NCI-H774 (cell line): ENCODE results near the gene ERC1.

Experiments used
- DNase-seq: peaks from one replicate; lab custom pipeline; 2025; lab: John Stamatoyannopoulos, UW

ERC1 gene

DNA sequence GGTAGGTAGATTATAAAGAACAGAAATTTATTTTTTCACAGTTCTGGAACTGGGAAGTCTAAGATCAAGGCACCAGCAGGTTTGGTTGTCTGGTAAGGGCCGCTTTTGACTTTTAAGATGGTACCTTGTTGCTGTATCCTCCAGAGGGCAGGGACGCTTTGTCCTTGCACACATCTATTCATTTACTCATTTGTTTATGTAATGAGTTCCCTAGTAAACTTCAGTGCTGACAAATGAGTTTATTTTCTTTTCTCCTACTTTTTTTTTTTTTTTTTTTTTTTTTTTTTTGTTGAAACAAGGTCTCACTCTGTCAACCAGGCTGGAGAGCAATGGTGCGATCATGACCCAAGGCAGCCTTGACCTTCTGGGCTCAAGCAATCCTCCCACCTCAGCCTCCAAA lies 407.6 kb downstream of the ERC1 start:
- DNase-seq: no peak

DNA sequence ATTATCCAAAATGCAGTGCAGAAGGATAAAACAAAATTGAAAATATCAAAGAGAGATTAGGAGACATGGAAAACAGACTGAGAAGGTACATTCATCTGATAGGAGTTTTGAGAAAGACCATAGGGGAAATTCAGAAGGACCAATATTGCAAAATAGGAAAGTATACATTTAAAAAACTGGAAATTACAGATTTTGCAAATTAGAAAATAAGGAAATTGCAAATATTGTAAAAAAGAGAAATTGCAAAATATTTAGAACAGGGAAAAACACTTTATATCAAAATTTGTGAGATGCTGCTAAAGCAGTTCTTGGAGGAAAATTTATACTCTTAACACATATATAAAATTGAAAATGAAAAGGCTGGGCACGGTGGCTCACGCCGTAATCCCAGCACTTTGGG lies 410.9 kb downstream of the ERC1 start:
- DNase-seq: no peak

DNA sequence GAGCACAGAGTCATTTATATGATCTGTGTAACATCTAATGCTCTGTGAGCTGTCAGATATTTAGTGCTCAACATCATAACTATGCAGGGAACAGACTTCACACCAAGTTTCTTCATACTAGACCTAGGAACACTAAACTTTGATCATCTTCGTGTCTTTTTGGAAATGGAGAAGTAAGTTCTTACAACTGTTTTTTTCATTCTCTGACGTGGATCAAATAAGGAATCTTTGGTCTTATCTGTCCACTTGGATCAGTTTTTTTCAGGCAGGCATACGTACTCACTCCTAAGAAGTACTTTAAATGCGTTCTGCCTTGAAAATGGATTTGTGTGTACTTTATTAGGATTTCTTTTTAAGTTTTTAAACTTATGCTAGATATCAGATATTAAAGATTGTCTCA lies 412.4 kb downstream of the ERC1 start:
- DNase-seq: no peak

DNA sequence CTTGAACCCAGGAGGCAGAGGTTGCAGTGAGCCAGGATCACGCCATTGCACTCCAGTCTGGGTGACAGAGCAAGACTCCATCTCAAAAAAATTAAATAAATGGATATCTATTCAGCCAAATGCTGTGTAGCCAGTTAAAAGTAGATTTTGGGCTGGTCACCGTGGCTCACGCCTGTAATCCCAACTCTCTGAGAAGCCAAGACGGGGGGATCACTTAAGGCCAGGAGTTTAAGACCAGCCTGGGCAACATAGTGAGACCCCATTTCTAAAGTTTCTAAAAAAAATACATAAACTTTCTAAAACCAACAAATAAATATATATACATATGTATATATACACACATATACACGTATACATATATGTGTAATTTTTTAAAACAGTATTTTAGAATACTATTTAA lies 414.6 kb downstream of the ERC1 start:
- no peak for DNase-seq

GRCh38 chr12:1410794-1411193 lies 419.8 kb downstream of the ERC1 start:
- DNase-seq: no peak

- no peak for DNase-seq
Observed at GRCh38 chr12:1413930-1414329, 422.9 kb downstream of the ERC1 start.

DNA sequence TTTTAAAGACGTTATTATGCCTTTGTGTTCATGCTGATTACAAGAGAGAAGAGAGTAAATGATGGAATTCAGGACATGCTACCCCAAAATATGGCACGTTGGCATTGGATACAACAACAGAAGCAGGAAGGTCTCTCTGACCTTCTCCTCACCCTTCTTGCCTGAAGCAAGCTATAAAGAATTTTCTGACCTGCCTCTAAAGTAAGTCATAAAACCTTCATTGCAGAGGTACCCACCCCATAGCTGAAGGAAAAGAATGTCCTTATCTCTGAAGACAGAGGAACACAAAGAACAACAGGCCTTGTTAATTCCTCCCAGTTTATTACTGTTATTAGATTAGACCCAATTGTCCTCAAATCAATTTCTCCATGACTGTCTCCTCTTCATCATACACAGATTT lies 427.1 kb downstream of the ERC1 start:
- DNase-seq: no peak

- DNase-seq: no peak
Observed at GRCh38 chr12:1419849-1420371, 428.9 kb downstream of the ERC1 start.

DNA sequence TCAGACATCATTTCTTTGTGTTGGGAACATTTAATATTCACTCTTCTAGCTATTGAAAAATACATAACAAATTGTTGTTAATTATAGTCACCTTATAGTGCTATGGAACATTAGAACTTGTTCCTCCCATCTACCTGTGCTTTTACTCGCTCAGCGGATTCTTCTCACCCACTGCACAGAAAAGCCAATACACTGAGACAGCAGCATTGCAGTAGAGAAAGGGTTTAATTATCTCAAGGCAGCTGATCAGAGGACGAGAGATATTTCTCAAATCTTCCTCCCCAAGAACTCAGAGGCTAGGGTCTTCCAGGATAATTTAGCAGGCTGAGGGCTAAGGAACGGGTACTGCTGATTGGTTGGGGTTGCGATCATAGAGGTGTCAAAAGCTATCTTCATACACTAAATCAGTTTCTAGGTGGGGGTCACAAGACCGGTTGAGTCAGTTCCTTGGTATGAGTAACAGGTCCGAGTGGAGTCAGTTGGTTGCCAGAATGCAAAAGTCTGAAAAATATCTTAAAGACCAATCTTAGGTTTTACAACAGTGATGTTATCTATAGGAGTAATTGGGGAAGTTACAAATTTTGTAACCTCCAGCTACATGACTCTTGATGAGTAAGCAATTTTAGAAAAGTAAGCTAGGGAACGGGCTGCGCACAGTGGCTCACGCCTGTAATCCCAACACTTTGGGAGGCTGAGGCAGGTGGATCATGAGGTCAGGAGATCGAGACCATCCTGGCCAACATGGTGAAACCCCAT lies 430.2 kb downstream of the ERC1 start:
- no peak for DNase-seq

DNA sequence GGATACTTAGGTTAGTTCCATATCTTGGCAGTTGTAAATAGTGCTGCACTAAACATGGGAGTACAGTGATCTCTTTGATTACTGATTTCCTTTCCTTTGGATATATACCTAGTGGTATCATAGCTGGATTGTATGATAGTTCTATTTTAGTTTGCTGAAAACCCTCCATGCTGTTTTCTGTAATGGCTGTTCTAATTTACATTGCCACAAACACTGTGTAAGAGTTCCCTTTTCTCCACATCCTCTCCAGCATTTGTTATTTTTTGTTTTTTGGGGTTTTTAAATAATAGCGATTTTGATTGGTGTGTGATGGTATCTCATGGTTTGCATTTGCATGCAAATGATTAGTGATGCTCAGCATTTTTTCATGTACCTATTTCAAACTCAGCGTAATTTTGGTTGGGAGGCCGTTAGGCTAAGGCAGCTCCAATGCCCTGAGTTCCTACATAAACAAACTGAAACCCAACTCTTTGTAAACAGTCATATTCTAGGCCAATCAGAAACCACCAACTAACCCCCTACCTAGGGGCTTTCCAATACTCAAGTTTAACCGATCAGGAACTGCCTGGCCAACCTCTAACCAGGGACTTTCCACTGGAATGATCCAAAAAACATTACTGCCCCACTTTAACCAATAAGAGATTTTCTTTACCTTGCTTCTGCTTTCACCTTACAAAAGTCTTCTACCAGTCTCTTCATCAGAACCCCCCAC lies 431.7 kb downstream of the ERC1 start:
- DNase-seq: no peak

DNA sequence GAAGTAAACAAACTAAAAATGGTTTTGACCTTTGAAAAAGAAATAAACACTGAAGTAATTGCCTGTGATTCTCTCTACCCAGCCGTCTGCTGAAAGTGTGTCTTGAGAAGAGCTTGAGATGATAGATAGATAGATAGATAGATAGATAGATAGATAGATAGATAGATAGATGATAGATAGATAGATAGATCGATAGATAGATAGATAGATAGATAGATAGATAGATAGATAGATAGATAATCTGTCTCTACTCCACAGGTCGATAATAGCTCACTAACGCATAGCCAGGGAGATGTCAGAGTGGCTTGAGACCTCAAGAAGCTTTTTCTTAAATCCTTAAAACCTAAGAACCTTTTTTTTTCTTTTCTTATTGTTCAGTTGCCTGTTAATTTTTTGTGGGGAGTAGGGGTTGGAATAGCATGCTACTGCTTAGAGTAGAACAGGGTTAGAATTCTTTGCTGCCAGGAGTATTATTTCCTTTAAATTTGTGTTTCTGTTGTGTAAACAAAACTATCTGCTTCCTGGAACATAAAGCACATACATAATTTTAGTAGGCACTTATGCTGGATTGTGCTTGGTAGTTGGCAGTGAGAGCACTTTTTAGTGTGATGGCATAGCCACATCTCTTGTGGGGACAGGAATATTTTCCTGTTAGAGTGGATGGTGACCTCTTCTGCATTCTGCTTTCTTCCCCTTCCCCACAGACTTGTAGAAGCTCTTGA lies 433.8 kb downstream of the ERC1 start:
- no peak for DNase-seq

- DNase-seq: no peak
Observed at GRCh38 chr12:1425396-1425729, 434.3 kb downstream of the ERC1 start.

DNA sequence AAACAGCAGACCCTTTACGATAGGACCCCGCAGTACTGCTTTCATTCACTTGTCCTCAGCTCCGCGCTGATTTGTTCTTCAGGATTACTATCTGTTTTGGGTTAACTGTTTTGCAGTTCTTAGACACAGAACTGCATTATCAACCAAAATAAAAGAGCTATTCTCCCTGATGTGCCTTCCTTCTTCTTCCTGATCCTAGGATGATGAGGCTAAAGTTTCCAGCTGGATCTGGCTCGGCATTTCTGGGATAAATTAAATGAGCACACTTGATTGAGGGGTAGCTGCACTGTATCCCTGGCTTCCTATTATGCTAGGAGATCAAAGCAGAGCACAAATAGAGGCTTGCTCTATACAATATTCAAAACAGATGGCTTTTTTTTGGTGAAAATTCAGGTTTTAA lies 437.6 kb downstream of the ERC1 start:
- DNase-seq: no peak

- no peak for DNase-seq
Observed at GRCh38 chr12:1429980-1430379, 439.0 kb downstream of the ERC1 start.

DNA sequence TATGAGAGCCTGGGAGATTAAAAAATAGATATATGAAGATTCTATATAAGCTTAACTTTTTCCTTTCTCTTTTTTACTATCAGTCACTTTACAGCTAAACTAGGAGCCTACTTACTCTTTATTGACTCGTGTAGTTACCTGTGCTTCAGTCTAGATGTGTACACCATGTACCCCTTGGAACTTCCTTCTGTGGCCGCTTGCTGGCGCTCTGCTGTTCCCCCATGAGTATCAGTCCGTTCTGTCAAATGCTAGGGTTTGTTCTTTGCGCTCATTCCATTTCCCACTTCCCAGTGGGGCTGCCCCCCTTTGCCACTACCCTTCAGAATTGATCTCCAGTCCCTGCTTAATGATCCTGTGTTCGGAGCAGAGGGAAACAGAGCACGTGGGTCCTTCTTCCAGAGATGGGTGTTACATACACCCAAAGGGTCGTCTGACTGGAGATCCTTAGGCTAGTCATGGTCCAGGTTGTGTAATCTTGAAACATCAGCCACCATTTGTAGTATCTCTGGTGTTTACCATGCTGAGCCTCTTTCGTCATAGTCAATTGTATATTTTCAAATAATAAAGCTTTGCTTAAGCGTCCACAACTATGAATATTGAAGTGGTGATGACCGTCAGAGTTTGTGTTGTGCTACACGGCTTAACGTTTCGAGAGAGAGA lies 443.4 kb downstream of the ERC1 start:
- no peak for DNase-seq

DNA sequence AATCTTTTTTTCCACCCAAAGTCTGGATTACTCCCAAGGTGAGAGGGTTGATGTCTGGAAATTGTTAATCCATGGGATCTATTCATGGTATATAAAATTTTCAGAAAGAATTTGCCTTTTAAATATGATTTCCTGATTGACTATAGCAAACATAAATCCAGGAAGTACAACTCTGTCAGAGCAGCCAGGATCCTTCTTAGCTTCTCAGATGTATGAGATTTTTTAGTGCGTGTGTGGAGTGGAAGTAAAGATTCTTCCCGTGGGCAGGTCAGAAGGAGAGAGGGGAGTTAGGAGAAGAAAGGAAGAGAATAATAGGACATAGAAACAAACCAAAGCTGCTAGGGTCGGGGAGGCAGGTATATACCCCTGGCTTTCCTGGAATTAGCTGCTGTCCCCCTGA lies 444.0 kb downstream of the ERC1 start:
- no peak for DNase-seq

GRCh38 chr12:1435456-1435855 lies 444.4 kb downstream of the ERC1 start:
- no peak for DNase-seq

DNA sequence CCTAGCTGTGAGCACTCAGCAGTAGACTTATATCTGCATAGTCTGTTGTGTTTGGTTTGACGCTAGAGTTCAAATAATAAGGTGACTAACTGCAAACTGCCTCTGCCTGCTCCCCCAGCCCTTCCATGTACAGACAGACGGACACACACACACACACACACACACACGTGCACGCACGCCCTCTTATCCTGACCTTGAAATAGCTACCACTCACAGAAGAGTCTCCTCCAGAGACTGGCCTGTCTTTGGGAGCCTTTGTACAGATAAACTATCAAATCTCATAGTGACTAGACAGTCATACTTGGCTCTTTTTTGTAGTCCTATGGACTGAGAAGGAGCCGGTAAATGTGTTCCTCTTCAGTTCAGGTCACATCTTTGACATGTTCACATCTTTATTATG lies 445.0 kb downstream of the ERC1 start:
- no peak for DNase-seq

DNA sequence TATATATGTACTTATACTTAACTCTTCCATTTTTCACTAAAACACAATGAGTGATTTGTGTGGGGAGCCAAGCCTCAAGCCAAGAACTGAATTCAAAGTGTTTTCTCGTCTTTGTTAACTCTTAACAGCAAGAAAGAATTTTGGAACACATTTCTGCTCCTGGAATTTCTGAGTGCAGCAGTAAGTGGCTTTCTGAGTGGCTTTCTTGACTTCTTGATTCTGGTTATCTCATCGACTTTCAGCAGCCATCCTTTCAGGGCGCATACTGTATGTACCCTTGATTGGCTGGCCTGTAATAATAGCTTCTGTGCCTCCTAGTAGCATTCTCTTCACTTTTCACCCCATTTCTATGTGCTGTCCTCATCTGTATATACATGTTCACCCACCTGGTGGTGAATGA lies 446.0 kb downstream of the ERC1 start:
- no peak for DNase-seq

DNA sequence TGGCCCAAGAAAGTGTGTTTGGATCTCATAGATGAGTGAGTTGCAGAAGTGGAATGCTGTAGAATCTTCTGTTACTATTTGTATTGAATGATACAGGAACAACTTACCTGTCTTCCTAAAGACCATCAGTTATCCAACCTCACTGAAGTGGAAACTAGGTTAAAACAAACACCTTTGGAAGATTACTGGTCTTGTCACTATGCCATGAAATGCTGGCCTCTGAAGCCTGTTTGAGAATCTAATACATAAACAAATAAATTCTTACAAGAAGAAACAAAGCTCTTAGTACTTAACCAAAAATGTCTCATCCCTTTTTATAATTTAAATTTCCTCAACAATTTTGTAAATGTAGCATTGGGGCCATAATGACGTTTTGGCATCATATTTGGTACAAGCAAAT lies 448.2 kb downstream of the ERC1 start:
- no peak for DNase-seq

DNA sequence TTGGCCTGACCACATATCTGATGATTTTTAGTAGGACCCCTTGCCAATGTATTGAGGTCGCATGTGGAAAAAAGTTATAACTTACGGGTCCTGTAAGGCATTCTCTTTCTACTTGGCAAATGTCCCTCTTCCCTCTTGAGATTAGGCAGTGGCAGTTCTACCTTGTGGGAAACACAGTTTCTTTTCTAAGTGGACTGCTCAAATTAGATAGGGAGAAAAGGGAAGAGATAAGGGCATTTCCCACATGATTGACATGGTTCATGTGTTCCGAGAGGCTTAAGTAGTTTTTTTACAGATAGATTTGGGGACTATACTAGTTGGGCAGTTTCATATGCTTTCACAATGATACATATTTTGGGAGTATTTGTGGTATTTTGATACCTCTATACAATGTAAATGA lies 448.7 kb downstream of the ERC1 start:
- no peak for DNase-seq

DNA sequence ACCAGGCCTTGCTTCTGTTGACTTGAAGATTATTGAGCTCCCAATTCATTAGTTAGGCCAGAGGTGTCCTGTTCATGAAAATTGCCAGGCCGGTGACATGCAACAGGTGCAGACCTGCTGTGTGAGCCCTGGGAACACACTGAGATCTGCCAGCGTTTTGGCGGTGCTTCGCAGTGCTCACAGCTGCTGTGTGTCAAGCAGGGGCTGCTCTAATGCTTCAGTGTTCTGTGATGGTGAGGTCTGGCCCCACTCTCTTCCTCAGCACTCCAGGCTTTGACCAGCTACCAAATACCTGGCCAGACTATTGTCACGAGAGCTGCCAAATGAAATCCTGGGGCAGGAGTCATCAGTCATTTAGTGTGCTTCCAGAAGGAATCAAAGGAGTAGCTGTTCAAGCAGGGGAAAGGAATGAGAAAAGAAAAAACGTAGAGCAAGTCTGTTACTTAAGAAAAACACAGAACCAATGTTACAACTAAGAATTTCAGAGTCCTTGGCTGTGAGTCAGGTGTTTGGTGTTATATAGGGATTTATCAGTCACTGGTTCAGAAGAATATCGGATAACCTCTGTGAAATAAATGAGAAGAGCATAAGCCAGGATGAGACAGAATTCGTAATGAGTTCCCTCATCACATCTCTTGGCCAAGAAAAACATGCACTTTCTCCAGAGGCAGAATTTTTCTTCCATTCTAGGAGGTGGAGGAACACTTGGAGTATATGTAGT lies 452.6 kb downstream of the ERC1 start:
- no peak for DNase-seq
